ENCODE results near the gene FLNB. TPM values are rescaled to one million over a fixed set of nuclear protein-coding genes. Genes with fewer than 3 reads are reported as not detected.
A peak's percentile ranks its signal among the peaks of the same experiment; 100 is the strongest.

Gene FLNB
- total and polyA plus RNA-seq, 2 of the 13 experiments (the other 11 are each of a cell fraction or from before 2014, with no cell fraction given): 106 to 130 TPM

- TF ChIP-seq KIAA2018 (CRISPR knock-in tag; IDR thresholded peaks at IDR 0.05; ENCODE audit: borderline replicate concordance): no peak
- no peak for TF ChIP-seq SMC3 (IDR thresholded peaks at IDR 0.05; ENCODE audit: low read length)
- no peak for TF ChIP-seq FOXO4 (CRISPR knock-in tag; conservative IDR thresholded peaks at IDR 0.05)
- TF ChIP-seq CC2D1A (CRISPR knock-in tag; IDR thresholded peaks at IDR 0.05): no peak
- no peak for TF ChIP-seq CSRNP1 (CRISPR knock-in tag; IDR thresholded peaks at IDR 0.05)
- TF ChIP-seq IRF9 (CRISPR knock-in tag; IDR thresholded peaks at IDR 0.05; ENCODE audit: borderline replicate concordance): no peak
- TF ChIP-seq ZSCAN31 (CRISPR knock-in tag; IDR thresholded peaks at IDR 0.05; ENCODE audit: low read depth): 0 out of 2 replicates have a peak, but pooled peaks have one; percentile 49
- no peak for TF ChIP-seq CHCHD3 (CRISPR knock-in tag; IDR thresholded peaks at IDR 0.05)
- TF ChIP-seq ZMAT5 (CRISPR knock-in tag; IDR thresholded peaks at IDR 0.05; ENCODE audit: borderline replicate concordance, low read depth): no peak
- TF ChIP-seq NFYB (CRISPR knock-in tag; IDR thresholded peaks at IDR 0.05): no peak
- no peak for TF ChIP-seq ZNF550 (CRISPR knock-in tag; IDR thresholded peaks at IDR 0.05; ENCODE audit: borderline replicate concordance)
- TF ChIP-seq POLR2AphosphoS5 (IDR thresholded peaks at IDR 0.05; ENCODE audit: low read depth, low read length): peak; percentile 43
- TF ChIP-seq ZNF619 (CRISPR knock-in tag; IDR thresholded peaks at IDR 0.05): no peak
- TF ChIP-seq MBNL3 (CRISPR knock-in tag; conservative IDR thresholded peaks at IDR 0.05): no peak
- TF ChIP-seq KLF16 (CRISPR knock-in tag; IDR thresholded peaks at IDR 0.05): peak in 1 of 2 experiments; percentile 79; a peak in 2 of 4 replicates
These were observed 167.4 kb downstream of the FLNB start (continued) for GRCh38 chr3:58175437-58176184.
